ENCODE results near the gene TAPBP.

Gene TAPBP

GRCh38 chr6:33339193-33339592 is 25.3 kb upstream of the TAPBP start:
- H3K4me2 ChIP-seq (ENCODE audit: low read length): no peak overlapping the region
- no peaks in the 10 kb centered on the region for H3K36me3 ChIP-seq (ENCODE audit: insufficient read depth, low read length)
- H3K27me3 ChIP-seq (ENCODE audit: control insufficient read depth, insufficient read depth, low read length): peaks cover 16% of the 10 kb centered on the region
- H3K9ac ChIP-seq (ENCODE audit: low read depth, low read length): no peak overlapping the region
- H3K4me3 ChIP-seq (ENCODE audit: low read length): no peak overlapping the region
- H3K9me3 ChIP-seq (replicated peaks; ENCODE audit: low read length): no peaks in the 10 kb centered on the region
- no peaks in the 10 kb centered on the region for H3K4me1 ChIP-seq (ENCODE audit: control insufficient read depth, insufficient read depth, low read length)

- H3K9me3 ChIP-seq (replicated peaks; ENCODE audit: low read length): no peaks in the 10 kb centered on the region
- H3K27me3 ChIP-seq (ENCODE audit: control insufficient read depth, insufficient read depth, low read length): peaks cover 13% of the 10 kb centered on the region
- H3K4me1 ChIP-seq (ENCODE audit: control insufficient read depth, insufficient read depth, low read length): no peaks in the 10 kb centered on the region
- H3K4me2 ChIP-seq (ENCODE audit: low read length): no peak overlapping the region
- no peak overlapping the region for H3K4me3 ChIP-seq (ENCODE audit: low read length)
- no peak overlapping the region for H3K9ac ChIP-seq (ENCODE audit: low read depth, low read length)
- H3K36me3 ChIP-seq (ENCODE audit: insufficient read depth, low read length): no peaks in the 10 kb centered on the region
Observed at GRCh38 chr6:33336495-33336894, 22.6 kb upstream of the TAPBP start.

GRCh38 chr6:33335916-33336315 is 22.0 kb upstream of the TAPBP start:
- H3K27me3 ChIP-seq (ENCODE audit: control insufficient read depth, insufficient read depth, low read length): peaks cover 8% of the 10 kb centered on the region
- H3K9me3 ChIP-seq (replicated peaks; ENCODE audit: low read length): no peaks in the 10 kb centered on the region
- no peaks in the 10 kb centered on the region for H3K36me3 ChIP-seq (ENCODE audit: insufficient read depth, low read length)
- no peak overlapping the region for H3K4me2 ChIP-seq (ENCODE audit: low read length)
- H3K9ac ChIP-seq (ENCODE audit: low read depth, low read length): no peak overlapping the region
- no peaks in the 10 kb centered on the region for H3K4me1 ChIP-seq (ENCODE audit: control insufficient read depth, insufficient read depth, low read length)
- no peak overlapping the region for H3K4me3 ChIP-seq (ENCODE audit: low read length)

GRCh38 chr6:33333666-33334065 is 19.8 kb upstream of the TAPBP start:
- no peaks in the 10 kb centered on the region for H3K36me3 ChIP-seq (ENCODE audit: insufficient read depth, low read length)
- H3K4me2 ChIP-seq (ENCODE audit: low read length): no peak overlapping the region
- no peak overlapping the region for H3K9ac ChIP-seq (ENCODE audit: low read depth, low read length)
- H3K9me3 ChIP-seq (replicated peaks; ENCODE audit: low read length): no peaks in the 10 kb centered on the region
- no peaks in the 10 kb centered on the region for H3K4me1 ChIP-seq (ENCODE audit: control insufficient read depth, insufficient read depth, low read length)
- H3K4me3 ChIP-seq (ENCODE audit: low read length): no peak overlapping the region
- no peaks in the 10 kb centered on the region for H3K27me3 ChIP-seq (ENCODE audit: control insufficient read depth, insufficient read depth, low read length)

GRCh38 chr6:33330736-33331135 is 16.9 kb upstream of the TAPBP start:
- no peak overlapping the region for H3K9ac ChIP-seq (ENCODE audit: low read depth, low read length)
- H3K4me3 ChIP-seq (ENCODE audit: low read length): no peak overlapping the region
- H3K4me1 ChIP-seq (ENCODE audit: control insufficient read depth, insufficient read depth, low read length): no peaks in the 10 kb centered on the region
- H3K27me3 ChIP-seq (ENCODE audit: control insufficient read depth, insufficient read depth, low read length): no peaks in the 10 kb centered on the region
- H3K9me3 ChIP-seq (replicated peaks; ENCODE audit: low read length): no peaks in the 10 kb centered on the region
- H3K4me2 ChIP-seq (ENCODE audit: low read length): no peak overlapping the region
- H3K36me3 ChIP-seq (ENCODE audit: insufficient read depth, low read length): no peaks in the 10 kb centered on the region

GRCh38 chr6:33329058-33329457 is 15.2 kb upstream of the TAPBP start:
- Histone ChIP-seq H3K9ac (ENCODE audit: low read depth, low read length) (no peak overlapping the region), H3K4me2 (ENCODE audit: low read length) (no peak overlapping the region), H3K4me3 (ENCODE audit: low read length) (no peak overlapping the region)

GRCh38 chr6:33324125-33324524 is 10.2 kb upstream of the TAPBP start:
- Histone ChIP-seq H3K27me3 (ENCODE audit: control insufficient read depth, insufficient read depth, low read length) (no peaks in the 10 kb centered on the region), H3K4me2 (ENCODE audit: low read length) (peak overlapping the region; percentile 98), H3K9ac (ENCODE audit: low read depth, low read length) (no peak overlapping the region), H3K4me1 (ENCODE audit: control insufficient read depth, insufficient read depth, low read length) (peaks cover 38% of the 10 kb centered on the region), H3K4me3 (ENCODE audit: low read length) (peak overlapping the region; percentile 83), H3K9me3 (replicated peaks; ENCODE audit: low read length) (no peaks in the 10 kb centered on the region), H3K36me3 (ENCODE audit: insufficient read depth, low read length) (peaks cover 20% of the 10 kb centered on the region)

More at GRCh38 chr6:33329058-33329457, 15.2 kb upstream of the TAPBP start:
- H3K36me3 ChIP-seq (ENCODE audit: insufficient read depth, low read length): no peaks in the 10 kb centered on the region
- no peaks in the 10 kb centered on the region for H3K4me1 ChIP-seq (ENCODE audit: control insufficient read depth, insufficient read depth, low read length)
- H3K27me3 ChIP-seq (ENCODE audit: control insufficient read depth, insufficient read depth, low read length): no peaks in the 10 kb centered on the region
- H3K9me3 ChIP-seq (replicated peaks; ENCODE audit: low read length): no peaks in the 10 kb centered on the region

- peak overlapping the region; percentile 83 for H3K4me3 ChIP-seq (ENCODE audit: low read length)
- no peaks in the 10 kb centered on the region for H3K9me3 ChIP-seq (replicated peaks; ENCODE audit: low read length)
- peaks cover 26% of the 10 kb centered on the region for H3K36me3 ChIP-seq (ENCODE audit: insufficient read depth, low read length)
- peaks cover 43% of the 10 kb centered on the region for H3K4me1 ChIP-seq (ENCODE audit: control insufficient read depth, insufficient read depth, low read length)
- H3K4me2 ChIP-seq (ENCODE audit: low read length): peak overlapping the region; percentile 98
- H3K9ac ChIP-seq (ENCODE audit: low read depth, low read length): peak overlapping the region; percentile 83
- H3K27me3 ChIP-seq (ENCODE audit: control insufficient read depth, insufficient read depth, low read length): no peaks in the 10 kb centered on the region
Observed at GRCh38 chr6:33323623-33323948, 9.7 kb upstream of the TAPBP start.

GRCh38 chr6:33321227-33321626 is 7.3 kb upstream of the TAPBP start:
- Histone ChIP-seq H3K4me3 (ENCODE audit: low read length) (peak overlapping the region; percentile 83), H3K9ac (ENCODE audit: low read depth, low read length) (peak overlapping the region; percentile 83), H3K36me3 (ENCODE audit: insufficient read depth, low read length) (peaks cover 27% of the 10 kb centered on the region), H3K4me2 (ENCODE audit: low read length) (peak overlapping the region; percentile 98), H3K27me3 (ENCODE audit: control insufficient read depth, insufficient read depth, low read length) (no peaks in the 10 kb centered on the region), H3K4me1 (ENCODE audit: control insufficient read depth, insufficient read depth, low read length) (peaks cover 54% of the 10 kb centered on the region), H3K9me3 (replicated peaks; ENCODE audit: low read length) (no peaks in the 10 kb centered on the region)

- Histone ChIP-seq H3K36me3 (ENCODE audit: insufficient read depth, low read length) (peaks cover 27% of the 10 kb centered on the region), H3K4me3 (ENCODE audit: low read length) (peak overlapping the region; percentile 83), H3K4me2 (ENCODE audit: low read length) (peak overlapping the region; percentile 98), H3K4me1 (ENCODE audit: control insufficient read depth, insufficient read depth, low read length) (peaks cover 54% of the 10 kb centered on the region), H3K27me3 (ENCODE audit: control insufficient read depth, insufficient read depth, low read length) (no peaks in the 10 kb centered on the region), H3K9me3 (replicated peaks; ENCODE audit: low read length) (no peaks in the 10 kb centered on the region), H3K9ac (ENCODE audit: low read depth, low read length) (peak overlapping the region; percentile 83)
Observed at GRCh38 chr6:33320315-33321181, 6.7 kb upstream of the TAPBP start.

- Histone ChIP-seq H3K4me3 (ENCODE audit: low read length) (peak overlapping the region; percentile 53), H3K4me2 (ENCODE audit: low read length) (peak overlapping the region; percentile 98), H3K9me3 (replicated peaks; ENCODE audit: low read length) (no peaks in the 10 kb centered on the region), H3K9ac (ENCODE audit: low read depth, low read length) (peak overlapping the region; percentile 63), H3K4me1 (ENCODE audit: control insufficient read depth, insufficient read depth, low read length) (peaks cover 57% of the 10 kb centered on the region), H3K36me3 (ENCODE audit: insufficient read depth, low read length) (peaks cover 27% of the 10 kb centered on the region), H3K27me3 (ENCODE audit: control insufficient read depth, insufficient read depth, low read length) (no peaks in the 10 kb centered on the region)
Observed at GRCh38 chr6:33319939-33320314, 6.0 kb upstream of the TAPBP start.
